H9 (cell line): Measurements from ENCODE around the gene VPS35L. TPM values are rescaled to one million over a fixed set of nuclear protein-coding genes. Genes with fewer than 3 reads are reported as not detected.

Experiments
- DNase-seq: peaks from one replicate; pipeline ENCODE4 v3.0.0-alpha.2; 2017
- H2AFZ ChIP-seq: one replicate; pipeline ENCODE4 v1.6.1; 2013; ENCODE audit warnings: mild to moderate bottlenecking, low read length, control low read depth, moderate library complexity
- H2AK5ac ChIP-seq: 2 replicates; pipeline ENCODE4 v1.6.1; 2013; ENCODE audit warnings: low read length, control low read depth, mixed read lengths; ENCODE audit not compliant: insufficient read length
- H2BK120ac ChIP-seq: one replicate; pipeline ENCODE4 v1.6.1; 2013; ENCODE audit warnings: low read depth, mild to moderate bottlenecking, low read length, control low read depth, inconsistent platforms; ENCODE audit not compliant: poor library complexity, severe bottlenecking
- H2BK12ac ChIP-seq: 2 replicates; pipeline ENCODE4 v1.6.1; 2013; ENCODE audit warnings: low read length, control low read depth, mixed read lengths, low read depth; ENCODE audit not compliant: insufficient read length
- H2BK15ac ChIP-seq: 2 replicates; pipeline ENCODE4 v1.6.1; 2013; ENCODE audit warnings: low read depth, low read length, control low read depth
- H2BK20ac ChIP-seq: one replicate; pipeline ENCODE4 v1.6.1; 2013; ENCODE audit warnings: low read depth, mild to moderate bottlenecking, low read length, control low read depth, inconsistent platforms; ENCODE audit not compliant: poor library complexity, severe bottlenecking
- H2BK5ac ChIP-seq: 2 replicates; pipeline ENCODE4 v1.6.1; 2013; ENCODE audit warnings: low read length, control low read depth, mixed read lengths; ENCODE audit not compliant: insufficient read length
- H3K14ac ChIP-seq: 2 replicates; pipeline ENCODE4 v1.6.1; 2013; ENCODE audit warnings: low read length, control low read depth; ENCODE audit not compliant: insufficient read depth
- H3K18ac ChIP-seq: 2 replicates; pipeline ENCODE4 v1.6.1; 2013; ENCODE audit warnings: low read depth, mild to moderate bottlenecking, mixed read lengths, low read length, control low read depth; ENCODE audit not compliant: insufficient read length
- H3K23ac ChIP-seq: 2 replicates; pipeline ENCODE4 v1.6.1; 2013; ENCODE audit warnings: low read length, control low read depth, mixed read lengths, low read depth; ENCODE audit not compliant: insufficient read length
- H3K23me2 ChIP-seq: 2 replicates; pipeline ENCODE4 v1.6.1; 2013; ENCODE audit warnings: low read depth, mild to moderate bottlenecking, mixed read lengths, low read length, control low read depth; ENCODE audit not compliant: insufficient read length, poor library complexity, severe bottlenecking
- H3K27ac ChIP-seq: 2 replicates; pipeline ENCODE4 v1.5.1; 2013; ENCODE audit warnings: low read length, control low read depth, mixed read lengths, low read depth; ENCODE audit not compliant: insufficient read length
- H3K27me3 ChIP-seq: 2 replicates; pipeline ENCODE4 v1.6.1; 2013; ENCODE audit warnings: low read length, control low read depth, inconsistent platforms; ENCODE audit not compliant: insufficient read depth
- H3K4ac ChIP-seq: 2 replicates; pipeline ENCODE4 v1.6.1; 2013; ENCODE audit warnings: low read depth, mild to moderate bottlenecking, control low read depth, inconsistent platforms, low read length, moderate library complexity
- H3K4me1 ChIP-seq: 2 replicates; pipeline ENCODE4 v1.6.1; 2013; ENCODE audit warnings: low read length, control low read depth, inconsistent platforms; ENCODE audit not compliant: insufficient read depth
- H3K4me2 ChIP-seq: 2 replicates; pipeline ENCODE4 v1.6.1; 2013; ENCODE audit warnings: low read length, control low read depth, mixed read lengths; ENCODE audit not compliant: insufficient read length, insufficient read depth
- H3K56ac ChIP-seq: 2 replicates; pipeline ENCODE4 v1.6.1; 2013; ENCODE audit warnings: low read depth, mild to moderate bottlenecking, mixed read lengths, low read length, control low read depth; ENCODE audit not compliant: insufficient read length
- H3K79me1 ChIP-seq: 2 replicates; pipeline ENCODE4 v1.6.1; 2013; ENCODE audit warnings: low read depth, mild to moderate bottlenecking, moderate library complexity, low read length, control low read depth, inconsistent platforms; ENCODE audit not compliant: insufficient read depth, poor library complexity, severe bottlenecking
- H3K79me2 ChIP-seq: 2 replicates; pipeline ENCODE4 v1.6.1; 2013; ENCODE audit warnings: low read length, control low read depth, inconsistent platforms; ENCODE audit not compliant: insufficient read depth
- H3K9ac ChIP-seq: 2 replicates; pipeline ENCODE4 v1.6.1; 2013; ENCODE audit warnings: low read length, control low read depth, mixed read lengths; ENCODE audit not compliant: insufficient read length; ENCODE audit errors: extremely low read depth
- H3K9me3 ChIP-seq: one replicate; pipeline ENCODE4 v1.6.1; 2013; ENCODE audit warnings: low read depth, low read length, inconsistent platforms; ENCODE audit not compliant: control insufficient read depth
- H3T11ph ChIP-seq: one replicate; pipeline ENCODE4 v1.6.1; 2013; ENCODE audit warnings: mild to moderate bottlenecking, low read length, control low read depth, inconsistent platforms
- H4K20me1 ChIP-seq: one replicate; pipeline ENCODE4 v1.6.1; 2013; ENCODE audit not compliant: control insufficient read depth, insufficient read length, insufficient read depth
- H4K5ac ChIP-seq: 2 replicates; pipeline ENCODE4 v1.6.1; 2013; ENCODE audit warnings: low read depth, mild to moderate bottlenecking, mixed read lengths, low read length, control low read depth; ENCODE audit not compliant: insufficient read length
- H4K8ac ChIP-seq: replicated peaks from 2 replicates; pipeline ENCODE4 v1.6.1; 2013; ENCODE audit warnings: low read length, control low read depth, mixed read lengths, low read depth; ENCODE audit not compliant: insufficient read length
- H4K91ac ChIP-seq: 2 replicates; pipeline ENCODE4 v1.6.1; 2013; ENCODE audit warnings: low read depth, mild to moderate bottlenecking, moderate library complexity, mixed read lengths, low read length, control low read depth; ENCODE audit not compliant: insufficient read length
- H3K27ac Mint-ChIP-seq, 3 experiments: 2 replicates in 2 of 3; 3 replicates in 1 of 3; pipeline ENCODE4 v1.8.0; 2020 to 2021; ENCODE audit warnings: mixed read lengths in 3 of 3, mild to moderate bottlenecking in 1 of 3, moderate library complexity in 1 of 3
- H3K27me3 Mint-ChIP-seq: 2 replicates; pipeline ENCODE4 v1.8.0; 2021; ENCODE audit warnings: low read depth, mild to moderate bottlenecking, moderate library complexity, mixed read lengths
- H3K36me3 Mint-ChIP-seq, 3 experiments: 2 replicates in 2 of 3; 3 replicates in 1 of 3; pipeline ENCODE4 v1.8.0; 2020 to 2021; ENCODE audit warnings: low read depth in 3 of 3, mixed read lengths in 3 of 3; ENCODE audit not compliant: insufficient read depth in 1 of 3
- H3K4me1 Mint-ChIP-seq, 2 experiments: 2 replicates each; pipeline ENCODE4 v1.8.0; 2020; ENCODE audit warnings: mixed read lengths in 2 of 2
- H3K4me3 Mint-ChIP-seq, 2 experiments: 2 replicates in 1 of 2; 3 replicates in 1 of 2; pipeline ENCODE4 v1.8.0; 2020 to 2021; ENCODE audit warnings: mild to moderate bottlenecking in 2 of 2, mixed read lengths in 2 of 2, moderate library complexity in 1 of 2
- H3K9me3 Mint-ChIP-seq, 2 experiments: 2 replicates in 1 of 2; 3 replicates in 1 of 2; pipeline ENCODE4 v1.8.0; 2020; ENCODE audit warnings: mild to moderate bottlenecking in 2 of 2, mixed read lengths in 2 of 2, moderate library complexity in 1 of 2
- total RNA-seq: library from RNA; stranded (reverse); gene quantifications from 2 replicates; pipeline ENCODE4 v1.2.1, GENCODE V29; 2021
- TF ChIP-seq, protein P1 (sequence below): fragments of 200-600 bp; sonication (generic); conservative IDR thresholded peaks from 3 replicates; pipeline ENCODE4 v1.8.0; 2021; ENCODE audit warnings: antibody characterized with exemption, mild to moderate bottlenecking

The VPS35L gene
- total RNA-seq, 1 experiment from 2014 or later = 58.4 TPM

DNA sequence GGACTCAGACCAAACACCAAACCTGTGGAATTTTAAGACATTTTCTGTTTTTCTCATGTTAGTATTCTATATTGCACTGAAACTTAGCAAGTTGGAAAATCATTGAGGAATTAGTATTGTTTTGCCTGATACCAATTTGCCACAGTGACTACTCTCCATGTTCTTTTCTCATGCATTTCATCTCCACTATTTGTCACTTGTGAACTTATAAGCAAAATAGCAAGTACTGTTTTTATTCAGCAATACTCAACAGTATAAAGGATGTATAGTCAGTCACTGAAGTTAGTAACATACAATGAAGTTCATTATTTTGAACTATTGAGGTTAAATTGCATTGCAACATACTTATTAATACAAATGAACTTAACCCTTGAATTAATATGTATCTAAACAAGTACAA lies 5.8 kb upstream of the VPS35L start:
- no peak overlapping the region for H3K4me3 Mint-ChIP-seq
- no peak overlapping the region for H4K5ac ChIP-seq
- no peak overlapping the region for H3K27ac Mint-ChIP-seq
- H3K23ac ChIP-seq = no peak overlapping the region
- H3K79me1 ChIP-seq = no peaks in the 10 kb centered on the region
- H3T11ph ChIP-seq = no peak overlapping the region
- H3K27me3 ChIP-seq = no peaks in the 10 kb centered on the region
- H4K91ac ChIP-seq = no peak overlapping the region
- H2AK5ac ChIP-seq = no peak overlapping the region
- H3K27me3 Mint-ChIP-seq = no peaks in the 10 kb centered on the region
- no peak overlapping the region for H2BK20ac ChIP-seq
- H3K18ac ChIP-seq = no peak overlapping the region
- TF ChIP-seq, protein P1, sequence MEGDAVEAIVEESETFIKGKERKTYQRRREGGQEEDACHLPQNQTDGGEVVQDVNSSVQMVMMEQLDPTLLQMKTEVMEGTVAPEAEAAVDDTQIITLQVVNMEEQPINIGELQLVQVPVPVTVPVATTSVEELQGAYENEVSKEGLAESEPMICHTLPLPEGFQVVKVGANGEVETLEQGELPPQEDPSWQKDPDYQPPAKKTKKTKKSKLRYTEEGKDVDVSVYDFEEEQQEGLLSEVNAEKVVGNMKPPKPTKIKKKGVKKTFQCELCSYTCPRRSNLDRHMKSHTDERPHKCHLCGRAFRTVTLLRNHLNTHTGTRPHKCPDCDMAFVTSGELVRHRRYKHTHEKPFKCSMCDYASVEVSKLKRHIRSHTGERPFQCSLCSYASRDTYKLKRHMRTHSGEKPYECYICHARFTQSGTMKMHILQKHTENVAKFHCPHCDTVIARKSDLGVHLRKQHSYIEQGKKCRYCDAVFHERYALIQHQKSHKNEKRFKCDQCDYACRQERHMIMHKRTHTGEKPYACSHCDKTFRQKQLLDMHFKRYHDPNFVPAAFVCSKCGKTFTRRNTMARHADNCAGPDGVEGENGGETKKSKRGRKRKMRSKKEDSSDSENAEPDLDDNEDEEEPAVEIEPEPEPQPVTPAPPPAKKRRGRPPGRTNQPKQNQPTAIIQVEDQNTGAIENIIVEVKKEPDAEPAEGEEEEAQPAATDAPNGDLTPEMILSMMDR = no peak
- no peak for DNase-seq
- H2BK5ac ChIP-seq = no peak overlapping the region
- H3K9me3 Mint-ChIP-seq = no peaks in the 10 kb centered on the region
- H3K4ac ChIP-seq = no peak overlapping the region
- no peaks in the 10 kb centered on the region for H3K9me3 ChIP-seq
- no peak overlapping the region for H2BK12ac ChIP-seq
- H3K56ac ChIP-seq = no peak overlapping the region
- H3K4me1 ChIP-seq = no peaks in the 10 kb centered on the region
- H2AFZ ChIP-seq = no peak overlapping the region
- H3K14ac ChIP-seq = no peak overlapping the region
- H3K27ac ChIP-seq = no peak overlapping the region
- H3K9ac ChIP-seq = no peak overlapping the region
- H3K4me1 Mint-ChIP-seq = peaks cover 0 to 3% of the 10 kb centered on the region in 2 experiments; a peak in 2 of 4 replicates
- H2BK15ac ChIP-seq = no peak overlapping the region
- H3K4me2 ChIP-seq = no peak overlapping the region
- peaks cover 0 to 48% (median 6%) of the 10 kb centered on the region in 3 experiments; a peak in 4 of 7 replicates for H3K36me3 Mint-ChIP-seq
- no peak overlapping the region for H2BK120ac ChIP-seq
- H3K79me2 ChIP-seq = no peaks in the 10 kb centered on the region
- no peaks in the 10 kb centered on the region for H4K20me1 ChIP-seq
- H4K8ac ChIP-seq = no peak overlapping the region
- H3K23me2 ChIP-seq = no peaks in the 10 kb centered on the region
